IPS-20b (cell line): Measurements from ENCODE around the gene SLC49A3.

ENCODE experiments used
- H3K27ac ChIP-seq: one replicate; pipeline ENCODE4 v1.5.1; 2013; ENCODE audit warnings: low read length
- H3K27me3 ChIP-seq: 2 replicates; pipeline ENCODE4 v1.6.1; 2013; ENCODE audit warnings: mild to moderate bottlenecking, low read length, inconsistent platforms; ENCODE audit not compliant: insufficient read depth
- H3K36me3 ChIP-seq: 2 replicates; pipeline ENCODE4 v1.6.1; 2013; ENCODE audit warnings: low read depth, mild to moderate bottlenecking, inconsistent platforms, low read length, moderate library complexity; ENCODE audit not compliant: insufficient read depth
- H3K4me1 ChIP-seq: 2 replicates; pipeline ENCODE4 v1.6.1; 2013; ENCODE audit warnings: mild to moderate bottlenecking, control low read depth, inconsistent platforms, low read length, moderate library complexity; ENCODE audit not compliant: insufficient read depth
- H3K4me3 ChIP-seq: 2 replicates; pipeline ENCODE4 v1.5.1; 2013; ENCODE audit warnings: mild to moderate bottlenecking, low read length, inconsistent platforms
- H3K9ac ChIP-seq: 2 replicates; pipeline ENCODE4 v1.6.1; 2013; ENCODE audit warnings: low read depth, mild to moderate bottlenecking, inconsistent platforms, low read length, moderate library complexity
- H3K9me3 ChIP-seq: 2 replicates; pipeline ENCODE4 v1.6.1; 2013; ENCODE audit warnings: mild to moderate bottlenecking, low read depth, low read length, inconsistent platforms; ENCODE audit not compliant: insufficient read depth

The SLC49A3 gene

DNA sequence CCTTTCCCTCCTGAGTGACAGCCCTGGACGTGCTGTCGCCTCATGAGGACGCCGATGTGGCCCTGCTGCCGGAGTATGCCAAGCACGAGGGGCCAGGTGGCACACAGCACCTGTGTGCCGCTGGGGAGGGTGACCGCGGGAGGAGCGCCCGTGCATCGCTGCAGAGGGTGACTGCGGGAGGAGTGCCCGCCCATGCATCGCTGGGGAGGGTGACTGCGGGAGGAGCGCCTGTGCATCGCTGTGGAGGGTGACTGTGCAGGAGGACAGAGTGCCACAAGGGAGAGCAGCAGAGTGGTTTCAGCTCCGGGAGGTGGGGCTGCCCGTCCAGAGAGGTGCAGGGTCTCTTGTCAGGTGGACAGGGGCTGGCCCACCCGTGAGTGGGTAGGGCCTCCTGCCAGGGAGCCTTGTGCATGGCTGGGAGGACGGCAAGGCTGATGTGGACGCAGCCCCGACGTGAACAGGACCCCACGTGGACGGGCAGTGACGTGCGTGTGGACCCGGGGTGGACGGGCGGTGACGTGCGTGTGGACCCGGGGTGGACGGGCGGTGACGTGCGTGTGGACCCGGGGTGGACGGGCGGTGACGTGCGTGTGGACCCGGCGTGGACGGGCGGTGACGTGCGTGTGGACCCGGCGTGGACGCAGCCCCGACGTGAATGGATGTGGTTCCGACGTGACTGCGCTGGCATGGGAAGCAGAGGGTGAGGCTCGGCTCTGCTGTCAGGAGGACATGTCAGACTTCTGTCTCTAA lies 31.3 kb upstream of the SLC49A3 start:
- H3K36me3 ChIP-seq, result peaks cover 5% of the 10 kb centered on the region; the same call in 1 of the 2 replicates

DNA sequence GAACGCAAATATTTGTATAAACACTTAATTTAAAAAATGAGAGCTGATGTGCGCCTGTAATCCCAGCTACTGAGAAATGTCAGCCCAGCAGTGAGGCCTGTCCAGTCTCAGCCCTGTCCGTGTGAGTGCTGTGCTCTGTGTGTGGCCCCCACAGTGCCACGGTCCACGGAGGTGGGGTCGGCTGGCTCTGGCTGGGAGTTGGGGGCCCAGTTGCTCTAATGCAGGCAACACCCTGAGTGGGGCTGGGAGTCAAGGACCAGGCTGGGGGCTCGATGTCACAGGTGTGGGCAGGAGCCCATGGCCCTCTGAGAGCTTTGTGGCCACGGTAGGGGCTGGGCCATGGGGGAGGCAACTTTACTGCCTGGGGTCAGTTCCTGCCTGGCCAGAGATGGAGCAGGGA lies 29.5 kb upstream of the SLC49A3 start:
- Histone ChIP-seq H3K27ac (no peak overlapping the region), H3K27me3 (no peaks in the 10 kb centered on the region), H3K36me3 (peaks cover 5% of the 10 kb centered on the region; the same call in 1 of the 2 replicates)

More for the DNA sequence above, 31.3 kb upstream of the SLC49A3 start:
- Histone ChIP-seq H3K9me3 (no peaks in the 10 kb centered on the region), H3K4me3 (no peak overlapping the region), H3K27ac (no peak overlapping the region), H3K27me3 (no peaks in the 10 kb centered on the region), H3K9ac (no peak overlapping the region), H3K4me1 (no peaks in the 10 kb centered on the region)

DNA sequence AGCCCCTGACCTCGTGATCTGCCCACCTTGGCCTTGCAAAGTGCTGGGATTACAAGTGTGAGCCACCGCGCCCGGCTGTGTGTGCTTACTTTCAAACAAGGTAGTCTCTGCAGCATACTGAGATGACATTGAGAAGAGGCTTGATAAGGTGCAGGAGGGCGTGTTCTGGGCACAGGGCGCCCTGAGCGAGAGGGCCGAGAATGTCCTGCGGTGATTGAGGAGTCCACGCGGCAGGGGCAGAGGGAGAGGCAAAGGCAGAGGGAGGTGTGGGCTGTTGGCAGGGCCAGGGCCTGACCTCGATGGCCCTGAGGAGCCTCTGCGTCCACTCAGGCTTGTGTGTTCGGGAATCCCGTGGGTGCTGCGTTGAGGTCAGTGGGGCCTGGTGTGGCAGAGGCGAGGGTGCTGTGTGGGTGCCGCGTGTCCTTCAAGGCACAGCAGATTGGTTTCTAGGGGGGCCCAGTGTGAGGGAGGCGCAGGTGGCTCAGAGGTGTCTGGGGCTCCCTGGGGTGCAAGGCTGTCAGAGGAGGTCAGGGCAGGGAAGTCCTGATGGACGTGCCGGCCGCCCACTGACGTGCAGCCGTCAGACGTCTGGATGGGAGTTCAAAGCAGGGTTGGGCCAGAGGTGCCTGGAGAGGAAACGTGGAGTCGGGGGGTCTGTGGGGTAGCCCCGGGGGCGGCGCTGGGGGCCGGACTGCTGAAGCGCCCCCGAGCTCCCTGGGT lies 28.8 kb upstream of the SLC49A3 start:
- Histone ChIP-seq H3K36me3 (peaks cover under 1% of the 10 kb centered on the region; the same call in 1 of the 2 replicates), H3K9ac (no peak overlapping the region), H3K27me3 (no peaks in the 10 kb centered on the region), H3K4me1 (no peaks in the 10 kb centered on the region), H3K4me3 (no peak overlapping the region), H3K27ac (no peak overlapping the region), H3K9me3 (no peaks in the 10 kb centered on the region)

More for the DNA sequence above, 29.5 kb upstream of the SLC49A3 start:
- Histone ChIP-seq H3K4me3 (no peak overlapping the region), H3K9me3 (no peaks in the 10 kb centered on the region), H3K4me1 (no peaks in the 10 kb centered on the region), H3K9ac (no peak overlapping the region)

DNA sequence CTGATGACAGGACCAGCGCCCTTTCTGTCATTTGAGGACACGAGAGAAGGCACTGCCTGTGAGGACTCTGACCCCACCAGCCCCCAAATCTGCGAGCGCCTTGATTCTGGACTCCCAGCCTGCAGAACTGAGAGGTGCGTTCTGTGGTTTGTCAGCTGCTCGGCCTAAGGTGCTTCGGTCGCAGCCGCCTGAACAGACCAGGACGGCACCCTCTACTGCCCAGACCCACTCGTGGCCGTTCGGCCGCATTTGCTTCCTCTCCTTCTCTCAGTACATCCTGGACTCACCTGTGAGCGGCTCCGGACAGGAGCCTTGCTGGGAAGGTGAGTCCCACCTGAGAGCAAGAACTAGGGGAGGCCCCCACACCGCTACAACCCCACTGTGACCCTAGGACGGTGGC lies 25.1 kb upstream of the SLC49A3 start:
- Histone ChIP-seq H3K36me3 (peaks cover 17% of the 10 kb centered on the region; the same call in 1 of the 2 replicates), H3K27me3 (no peaks in the 10 kb centered on the region), H3K9ac (no peak overlapping the region), H3K4me3 (no peak overlapping the region), H3K4me1 (no peaks in the 10 kb centered on the region), H3K27ac (no peak overlapping the region), H3K9me3 (no peaks in the 10 kb centered on the region)

DNA sequence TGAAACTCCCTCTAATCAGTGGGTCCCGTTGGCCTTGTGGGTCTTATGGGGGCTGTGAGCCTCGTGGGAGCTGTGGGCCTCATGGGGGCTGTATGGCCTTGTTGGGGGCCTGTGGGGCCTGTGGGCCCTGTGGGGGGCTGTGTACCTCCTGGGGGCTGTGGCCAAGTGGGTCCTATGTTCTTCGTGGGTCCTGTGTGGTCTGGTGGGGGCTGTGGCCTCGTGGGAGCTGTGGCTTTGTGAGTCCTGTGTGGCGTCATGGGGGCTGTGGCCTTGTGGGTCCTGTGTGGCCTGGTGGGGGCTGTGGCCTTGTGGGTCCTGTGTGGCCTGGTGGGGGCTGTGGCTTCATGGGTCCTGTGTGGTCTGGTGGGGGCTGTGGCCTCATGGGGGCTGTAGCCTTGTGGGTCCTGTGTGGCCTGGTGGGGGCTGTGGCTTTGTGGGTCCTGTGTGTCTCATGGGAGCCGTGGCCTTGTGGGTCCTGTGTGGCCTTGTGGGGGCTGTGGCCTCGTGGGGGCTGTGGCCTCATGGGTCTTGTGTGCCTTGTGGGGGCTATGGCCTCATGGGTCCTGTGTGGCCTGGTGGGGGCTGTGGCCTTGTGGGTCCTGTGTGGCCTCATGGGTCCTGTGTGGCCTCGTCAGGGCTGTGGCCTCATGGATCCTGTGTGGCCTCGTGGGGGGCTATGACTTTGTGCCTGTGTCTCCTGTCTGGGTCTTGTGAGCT lies 24.1 kb upstream of the SLC49A3 start:
- H3K4me1 ChIP-seq, result no peaks in the 10 kb centered on the region
- no peaks in the 10 kb centered on the region for H3K27me3 ChIP-seq
- no peak overlapping the region for H3K4me3 ChIP-seq
- no peak overlapping the region for H3K9ac ChIP-seq
- H3K9me3 ChIP-seq, result no peaks in the 10 kb centered on the region
- peaks cover 26% of the 10 kb centered on the region; the same call in 1 of the 2 replicates for H3K36me3 ChIP-seq
- no peak overlapping the region for H3K27ac ChIP-seq

DNA sequence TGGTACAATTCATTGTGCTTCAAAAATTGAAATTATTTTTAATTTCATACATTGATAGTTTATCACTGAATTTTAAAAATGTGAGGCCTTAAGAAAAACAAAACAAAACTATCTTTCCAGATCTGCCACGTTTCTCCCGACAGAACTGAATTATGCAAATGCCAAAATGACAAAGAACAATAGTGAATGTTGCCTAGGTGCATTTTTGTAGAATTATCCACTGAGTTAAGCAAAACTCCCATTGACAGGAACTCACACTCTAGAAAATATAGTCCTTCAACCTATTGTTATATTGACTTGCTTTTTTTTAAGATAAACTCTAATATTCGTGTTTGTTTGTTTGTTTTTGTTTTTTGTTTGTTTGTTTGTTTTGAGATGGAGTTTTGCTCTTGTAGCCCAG lies 23.1 kb upstream of the SLC49A3 start:
- no peaks in the 10 kb centered on the region for H3K4me1 ChIP-seq
- H3K9me3 ChIP-seq, result no peaks in the 10 kb centered on the region
- H3K9ac ChIP-seq, result no peak overlapping the region
- no peak overlapping the region for H3K27ac ChIP-seq
- H3K36me3 ChIP-seq, result peaks cover 26% of the 10 kb centered on the region; the same call in 1 of the 2 replicates
- H3K27me3 ChIP-seq, result no peaks in the 10 kb centered on the region
- no peak overlapping the region for H3K4me3 ChIP-seq

DNA sequence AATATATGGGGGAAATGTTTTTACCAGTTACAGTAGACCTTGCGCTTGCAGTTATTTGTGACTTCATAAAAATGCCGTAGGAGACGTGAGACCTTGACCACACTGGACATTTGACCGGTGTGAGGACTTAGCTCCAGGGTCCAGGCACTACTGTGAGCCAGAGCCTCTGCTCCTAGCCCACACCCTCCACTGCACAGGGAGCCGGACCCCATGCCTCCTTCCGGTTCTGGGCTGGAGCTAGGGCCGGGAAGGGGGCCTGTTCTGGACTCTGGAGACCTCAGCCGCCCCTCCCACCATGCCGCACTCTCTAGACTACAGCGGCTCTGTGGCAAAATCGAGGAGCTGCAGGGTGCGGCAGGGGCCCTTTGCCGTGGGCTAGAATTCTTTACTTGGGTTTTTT lies 22.0 kb upstream of the SLC49A3 start:
- no peaks in the 10 kb centered on the region for H3K9me3 ChIP-seq
- peaks cover 26% of the 10 kb centered on the region; the same call in 1 of the 2 replicates for H3K36me3 ChIP-seq
- no peak overlapping the region for H3K9ac ChIP-seq
- no peak overlapping the region for H3K27ac ChIP-seq
- no peaks in the 10 kb centered on the region for H3K4me1 ChIP-seq
- H3K4me3 ChIP-seq, result no peak overlapping the region
- no peaks in the 10 kb centered on the region for H3K27me3 ChIP-seq

DNA sequence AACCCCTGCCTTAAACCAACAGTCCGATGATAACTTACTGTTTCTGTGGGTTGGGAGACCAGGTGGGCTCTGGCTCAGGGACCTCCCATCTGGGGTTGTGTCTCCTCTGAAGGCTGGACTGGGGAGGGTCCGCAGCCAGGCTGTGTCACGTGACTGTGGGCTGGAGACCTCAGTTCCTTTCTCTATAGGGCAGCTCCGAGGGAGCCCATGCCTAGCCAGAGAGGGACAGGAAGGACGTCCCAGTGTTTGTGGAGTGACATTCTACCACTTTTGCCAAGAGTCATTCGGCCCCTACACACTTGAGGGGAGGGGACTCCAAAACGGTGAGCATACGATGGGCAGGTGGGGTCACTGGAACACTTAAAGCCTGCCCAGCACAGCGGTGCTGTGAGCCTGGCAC lies 21.2 kb upstream of the SLC49A3 start:
- Histone ChIP-seq H3K4me3 (no peak overlapping the region), H3K9me3 (no peaks in the 10 kb centered on the region), H3K4me1 (no peaks in the 10 kb centered on the region), H3K27me3 (peaks cover 2% of the 10 kb centered on the region), H3K9ac (no peak overlapping the region), H3K27ac (no peak overlapping the region), H3K36me3 (peaks cover 26% of the 10 kb centered on the region; the same call in 1 of the 2 replicates)

DNA sequence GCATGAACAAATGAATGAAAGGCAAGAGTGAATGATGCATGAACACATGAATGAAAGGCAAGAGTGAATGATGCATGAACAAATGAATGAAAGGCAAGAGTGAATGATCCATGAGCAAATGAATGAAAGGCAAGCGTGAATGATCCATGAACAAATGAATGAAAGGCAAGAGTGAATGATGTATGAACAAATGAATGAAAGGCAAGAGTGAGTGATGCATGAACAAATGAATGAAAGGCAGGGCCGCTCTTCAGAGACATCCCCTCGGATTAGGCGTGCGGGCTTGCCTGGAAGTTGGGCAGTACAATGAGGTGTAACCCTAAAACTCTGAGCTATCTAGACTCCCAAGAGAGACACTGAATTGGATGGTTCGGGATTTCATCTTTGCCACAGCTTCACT lies 20.4 kb upstream of the SLC49A3 start:
- no peaks in the 10 kb centered on the region for H3K4me1 ChIP-seq
- H3K27ac ChIP-seq, result no peak overlapping the region
- H3K9me3 ChIP-seq, result no peaks in the 10 kb centered on the region
- peaks cover 26% of the 10 kb centered on the region; the same call in 1 of the 2 replicates for H3K36me3 ChIP-seq
- no peak overlapping the region for H3K9ac ChIP-seq
- peaks cover 10% of the 10 kb centered on the region for H3K27me3 ChIP-seq
- no peak overlapping the region for H3K4me3 ChIP-seq

DNA sequence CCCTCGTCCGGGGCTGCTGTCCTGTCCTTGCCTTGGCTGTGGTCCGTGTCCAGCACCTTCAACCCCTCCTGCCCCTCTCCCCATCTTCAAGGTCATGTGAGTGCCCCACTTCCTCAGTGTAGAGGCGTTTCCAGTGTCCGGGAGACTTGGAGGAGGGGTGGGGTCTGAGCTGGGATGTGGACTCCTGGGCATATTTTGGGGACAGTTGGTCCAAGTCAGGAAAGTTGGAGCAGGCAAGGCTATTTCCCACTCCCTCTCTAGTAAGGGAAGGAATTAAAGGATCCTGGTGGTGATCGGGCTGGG lies 19.6 kb upstream of the SLC49A3 start:
- H3K4me3 ChIP-seq, result no peak overlapping the region
- H3K27ac ChIP-seq, result no peak overlapping the region
- peaks cover 26% of the 10 kb centered on the region; the same call in 1 of the 2 replicates for H3K36me3 ChIP-seq
- H3K9ac ChIP-seq, result no peak overlapping the region
- no peaks in the 10 kb centered on the region for H3K9me3 ChIP-seq
- H3K4me1 ChIP-seq, result no peaks in the 10 kb centered on the region
- peaks cover 12% of the 10 kb centered on the region for H3K27me3 ChIP-seq

DNA sequence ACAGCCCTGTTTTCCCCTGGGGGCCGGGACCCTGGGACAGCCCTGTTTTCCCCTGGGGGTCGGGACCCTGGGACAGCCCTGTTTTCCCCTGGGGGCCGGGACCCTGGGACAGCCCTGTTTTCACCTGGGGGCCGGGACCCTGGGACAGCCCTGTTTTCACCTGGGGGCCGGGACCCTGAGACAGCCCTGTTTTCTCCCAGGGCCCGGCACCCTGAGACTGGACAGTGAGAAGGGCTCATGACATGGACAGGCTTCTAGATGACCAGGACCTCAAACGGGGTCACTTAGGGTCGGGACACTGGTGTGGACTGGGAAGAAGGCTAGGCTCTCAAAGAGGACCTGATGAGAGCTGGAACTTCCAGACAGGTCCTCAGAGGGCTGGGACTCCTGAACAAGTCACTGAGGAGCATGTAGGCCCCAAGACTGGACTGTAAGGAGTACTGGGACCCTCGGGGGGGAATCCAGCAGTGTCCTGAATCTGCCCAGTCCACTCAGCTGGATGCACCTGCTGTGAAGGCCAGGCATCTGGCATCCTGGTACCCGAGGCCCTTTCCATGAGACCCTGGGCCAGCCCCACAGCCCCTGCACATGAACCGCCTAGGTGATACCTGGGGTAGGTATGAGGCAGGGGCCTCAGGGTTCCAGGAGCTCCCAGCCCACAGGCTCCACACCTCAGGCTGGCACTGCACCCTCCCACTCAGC lies 19.1 kb upstream of the SLC49A3 start:
- no peaks in the 10 kb centered on the region for H3K9me3 ChIP-seq
- no peak overlapping the region for H3K27ac ChIP-seq
- H3K9ac ChIP-seq, result no peak overlapping the region
- no peaks in the 10 kb centered on the region for H3K4me1 ChIP-seq
- peaks cover 26% of the 10 kb centered on the region; the same call in 1 of the 2 replicates for H3K36me3 ChIP-seq
- H3K27me3 ChIP-seq, result peaks cover 12% of the 10 kb centered on the region
- no peak overlapping the region for H3K4me3 ChIP-seq
